ENCODE data around the gene CYB5R2.

GRCh38 chr11:7692426-7692825 is 19.1 kb upstream of the CYB5R2 start:
- TF ChIP-seq CTCF (conservative IDR thresholded peaks at IDR 0.05 in 1 of 2, IDR thresholded peaks at IDR 0.05 in 1 of 2; ENCODE audit: low read depth in 1 of 2, low read length in 2 of 2): no peak
- TF ChIP-seq EZH2 (IDR thresholded peaks at IDR 0.05; ENCODE audit: low read length, missing control alignments): no peak

Data from fibroblast of lung (primary cell).